ENCODE measurements around the gene STXBP1. TPM values are rescaled to one million over a fixed set of nuclear protein-coding genes. Genes with fewer than 3 reads are reported as not detected.

Gene STXBP1
- total and polyA plus RNA-seq, 2 of the 8 experiments (the other 6 are each of a cell fraction or from before 2014, with no cell fraction given) = 11.5 to 60.9 TPM

DNA sequence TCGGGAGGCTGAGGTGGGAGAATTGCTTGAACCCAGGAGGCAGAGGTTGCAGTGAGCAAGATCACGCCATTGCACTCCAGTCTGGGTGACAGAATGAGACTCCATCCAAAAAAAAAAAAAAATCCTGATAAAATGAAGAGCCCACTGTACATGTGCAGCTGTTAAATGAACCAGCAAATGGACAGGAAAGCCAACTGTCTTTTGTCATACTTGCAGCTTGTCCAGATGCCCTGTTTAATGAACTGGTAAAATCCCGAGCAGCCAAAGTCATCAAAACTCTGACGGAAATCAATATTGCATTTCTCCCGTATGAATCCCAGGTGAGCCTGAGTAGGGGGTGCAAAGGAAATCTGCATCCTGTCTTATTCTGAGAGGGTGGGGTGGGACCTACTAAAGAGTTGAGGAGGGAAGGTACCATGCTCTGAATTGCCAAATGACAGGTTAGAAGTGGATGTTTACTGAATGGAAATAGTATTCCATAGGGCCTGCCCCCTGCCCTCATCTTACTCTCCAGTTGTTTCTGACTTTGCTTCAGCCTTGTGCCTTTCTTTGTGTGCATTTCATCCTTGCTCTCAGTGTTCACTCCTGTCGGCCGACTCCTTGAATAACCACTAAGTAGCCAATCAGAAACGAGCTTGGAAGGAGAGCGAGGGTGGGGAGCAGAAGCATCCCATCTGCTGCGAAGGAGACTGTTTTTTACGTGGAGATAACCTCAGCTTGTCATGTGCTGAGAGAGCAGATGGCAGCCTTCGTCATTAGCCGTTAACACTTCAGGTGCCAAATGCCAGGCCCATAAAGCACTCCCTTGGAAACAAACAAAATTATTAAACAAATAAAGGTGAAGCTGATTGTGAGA, 49.0 kb downstream of the STXBP1 start:
- no peak overlapping the region for H3K18ac ChIP-seq (ENCODE audit: extremely low read depth, low read length)
- no peak overlapping the region for H3K56ac ChIP-seq (replicated peaks; ENCODE audit: insufficient read length, low read depth, low read length)
- no peak overlapping the region for H3K23ac ChIP-seq (ENCODE audit: insufficient read length)
- no peak overlapping the region for H4K91ac ChIP-seq (replicated peaks; ENCODE audit: insufficient read length, low read length)
- H2BK15ac ChIP-seq (ENCODE audit: low read length) = no peak overlapping the region
- DNase-seq (ENCODE audit: low read depth in 1 of 2, low spot score in 2 of 2) = no peak
- POLR2A ChIA-PET (ENCODE audit: partially characterized antibody) = no interaction called here
- no peaks in the 10 kb centered on the region for H3K4me1 ChIP-seq (replicated peaks in 1 of 4; ENCODE audit: control insufficient read depth in 3 of 4, insufficient read depth in 4 of 4, low read length in 3 of 4)
- no peak overlapping the region for H2AFZ ChIP-seq (ENCODE audit: low read length)
- H2AK5ac ChIP-seq (ENCODE audit: low read depth, low read length) = no peak overlapping the region
- H2BK5ac ChIP-seq (ENCODE audit: low read depth, low read length) = no peak overlapping the region
- H3K23me2 ChIP-seq (ENCODE audit: low read depth, low read length) = no peaks in the 10 kb centered on the region
- no peak overlapping the region for H2BK120ac ChIP-seq (replicated peaks; ENCODE audit: low read depth, low read length)
- peaks cover 0 to 2% of the 10 kb centered on the region in 2 experiments for H4K20me1 ChIP-seq (replicated peaks in 1 of 2; ENCODE audit: control insufficient read depth in 1 of 2, insufficient read depth in 2 of 2, low read length in 2 of 2)
- no peak overlapping the region for H3K4me2 ChIP-seq (ENCODE audit: insufficient read depth in 1 of 2, low read depth in 2 of 2, low read length in 2 of 2)
- no peaks in the 10 kb centered on the region for H3K27me3 ChIP-seq (replicated peaks in 1 of 4; ENCODE audit: control insufficient read depth in 3 of 4, extremely low read depth in 1 of 4, insufficient read depth in 3 of 4, low read length in 3 of 4)
- peaks cover 0 to 15% (median 11%) of the 10 kb centered on the region in 4 experiments; a peak in 6 of 8 replicates for H3K36me3 ChIP-seq (ENCODE audit: control insufficient read depth in 2 of 4, insufficient read depth in 4 of 4, low read length in 3 of 4)
- no peak overlapping the region for H3K9ac ChIP-seq (replicated peaks in 1 of 4; ENCODE audit: extremely low read depth in 1 of 4, low read depth in 3 of 4, low read length in 3 of 4)
- H2BK20ac ChIP-seq (ENCODE audit: low read length) = no peak overlapping the region
- no peaks in the 10 kb centered on the region for H3K79me2 ChIP-seq (ENCODE audit: control insufficient read depth in 1 of 2, insufficient read depth in 2 of 2, low read length in 2 of 2)
- H3K79me1 ChIP-seq (ENCODE audit: low read depth, low read length) = no peaks in the 10 kb centered on the region; the same call in 1 of the 2 replicates
- no peaks in the 10 kb centered on the region for H3K9me3 ChIP-seq (ENCODE audit: insufficient read depth in 2 of 2, low read depth in 1 of 2, low read length in 1 of 2)
- no peak overlapping the region for H3K4me3 ChIP-seq (ENCODE audit: extremely low read depth in 1 of 4, insufficient read depth in 2 of 4, low read depth in 3 of 4, low read length in 4 of 4)
- H3K27ac ChIP-seq (ENCODE audit: low read depth, low read length) = no peak overlapping the region
- H4K8ac ChIP-seq (ENCODE audit: extremely low read depth, insufficient read depth, low read length) = no peak overlapping the region
- no peak overlapping the region for H2BK12ac ChIP-seq (ENCODE audit: low read depth, low read length)
- no peak overlapping the region for H3K4ac ChIP-seq (replicated peaks; ENCODE audit: insufficient read length, low read depth, low read length)
- 83% methylated on average over 13 of the region's 13 CpGs; no CpG with 5 or more reads in 1 of the 2 experiments for WGBS, 2 experiments (ENCODE audit: extremely low coverage in 1 of 2, insufficient coverage in 1 of 2, insufficient read length in 1 of 2, insufficient replicate concordance in 2 of 2, low coverage in 1 of 2, low lambda C conversion rate in 2 of 2, missing lambda C conversion rate in 1 of 2)
- CTCF ChIA-PET (ENCODE audit: partially characterized antibody) = interaction anchor here (0.6 to 1.1 kb wide), 5 partner anchors 9 to 208 kb away, joined by 3 to 5 read pairs (median 3); partner anchors contain the start of gene TOR2A
- peak; percentile 32 for FAIRE-seq
- no peak overlapping the region for H4K5ac ChIP-seq (ENCODE audit: insufficient read length, low read depth, low read length)
- no peak overlapping the region for H3K14ac ChIP-seq (ENCODE audit: insufficient read length)
- TF ChIP-seq ASH2L (IDR thresholded peaks at IDR 0.05; ENCODE audit: low read length) (no peak), TAF7 (optimal IDR thresholded peaks at IDR 0.05; ENCODE audit: borderline replicate concordance, low read depth, low read length) (no peak), CEBPB (IDR thresholded peaks at IDR 0.05; ENCODE audit: low read depth, low read length) (no peak), NRF1 (IDR thresholded peaks at IDR 0.05; ENCODE audit: low read depth, low read length) (no peak), BACH1 (IDR thresholded peaks at IDR 0.05; ENCODE audit: low read length) (no peak), NANOG (IDR thresholded peaks at IDR 0.05; ENCODE audit: insufficient read depth, low read depth, low read length, poor library complexity, severe bottlenecking) (no peak), MAFK (IDR thresholded peaks at IDR 0.05; ENCODE audit: low read depth, low read length) (no peak), TEAD4 (IDR thresholded peaks at IDR 0.05; ENCODE audit: low read depth, low read length) (no peak), SUZ12 (IDR thresholded peaks at IDR 0.05; ENCODE audit: low read length) (no peak), BCL11A (IDR thresholded peaks at IDR 0.05; ENCODE audit: low read depth in 2 of 2, low read length in 2 of 2) (no peak), EZH2 (IDR thresholded peaks at IDR 0.05; ENCODE audit: low read depth, low read length, severe bottlenecking) (no peak), HDAC6 (IDR thresholded peaks at IDR 0.05; ENCODE audit: low read depth, low read length) (no peak)
- TF ChIP-seq, protein P1, sequence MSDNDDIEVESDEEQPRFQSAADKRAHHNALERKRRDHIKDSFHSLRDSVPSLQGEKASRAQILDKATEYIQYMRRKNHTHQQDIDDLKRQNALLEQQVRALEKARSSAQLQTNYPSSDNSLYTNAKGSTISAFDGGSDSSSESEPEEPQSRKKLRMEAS (IDR thresholded peaks at IDR 0.05) = no peak
